HEK293T (cell line): ENCODE results near the gene MZB1.

Experiments
- ARNT ChIP-seq: fragments of 450-650 bp; IDR thresholded peaks from 2 replicates; pipeline ENCODE4 v1.6.1; 2017; ENCODE audit warnings: mild to moderate bottlenecking
- BHLHE40 ChIP-seq: fragments of 450-650 bp; IDR thresholded peaks from 2 replicates; pipeline ENCODE4 v1.6.1; 2016; ENCODE audit warnings: mild to moderate bottlenecking, moderate library complexity, borderline replicate concordance
- ELF4 ChIP-seq: fragments of 450-650 bp; IDR thresholded peaks from 2 replicates; pipeline ENCODE4 v1.6.1; 2017; ENCODE audit warnings: antibody characterized with exemption
- FOXA1 ChIP-seq: fragments of 450-650 bp; IDR thresholded peaks from 2 replicates; pipeline ENCODE4 v1.6.1; 2016; ENCODE audit warnings: mild to moderate bottlenecking
- FOXK2 ChIP-seq: fragments of 450-650 bp; IDR thresholded peaks from 2 replicates; pipeline ENCODE4 v1.6.1; 2016; ENCODE audit warnings: mild to moderate bottlenecking
- FOXM1 ChIP-seq: fragments of 450-650 bp; IDR thresholded peaks from 2 replicates; pipeline ENCODE4 v1.6.1; 2017; ENCODE audit warnings: mild to moderate bottlenecking, borderline replicate concordance
- HDGF ChIP-seq: fragments of 450-650 bp; IDR thresholded peaks from 2 replicates; pipeline ENCODE4 v1.6.1; 2017; ENCODE audit warnings: antibody characterized with exemption, borderline replicate concordance
- LEF1 ChIP-seq: fragments of 450-650 bp; IDR thresholded peaks from 2 replicates; pipeline ENCODE4 v1.6.1; 2017; ENCODE audit warnings: mild to moderate bottlenecking, borderline replicate concordance
- NFRKB ChIP-seq: fragments of 450-650 bp; IDR thresholded peaks from 2 replicates; pipeline ENCODE4 v1.6.1; 2016; ENCODE audit warnings: mild to moderate bottlenecking, moderate library complexity
- PKNOX1 ChIP-seq: fragments of 450-650 bp; IDR thresholded peaks from 2 replicates; pipeline ENCODE4 v1.6.1; 2016
- SP1 ChIP-seq: fragments of 450-650 bp; IDR thresholded peaks from 2 replicates; pipeline ENCODE4 v1.6.1; 2017
- SUZ12 ChIP-seq: fragments of 450-650 bp; IDR thresholded peaks from 2 replicates; pipeline ENCODE4 v1.6.1; 2016; ENCODE audit warnings: mild to moderate bottlenecking
- TARDBP ChIP-seq: fragments of 450-650 bp; IDR thresholded peaks from 2 replicates; pipeline ENCODE4 v1.6.1; 2016
- ZNF384 ChIP-seq: fragments of 450-650 bp; IDR thresholded peaks from 2 replicates; pipeline ENCODE4 v1.6.1; 2016

- TF ChIP-seq BHLHE40 (no peak), ZNF384 (no peak), ELF4 (no peak), PKNOX1 (no peak), FOXM1 (no peak), SUZ12 (no peak), SP1 (no peak), FOXK2 (no peak), LEF1 (no peak), NFRKB (no peak), HDGF (no peak), TARDBP (no peak), FOXA1 (no peak), ARNT (no peak)
Observed at GRCh38 chr5:139384591-139385051, 5.1 kb downstream of the MZB1 start.
